GM19463 (cell line): ENCODE measurements around the gene TOGARAM1.
"Not testable (repeated sequence)": the region's sequence is repeated elsewhere in the genome, so short reads cannot be mapped to it uniquely, and the experiment has no call there.

ENCODE experiments used
- ATAC-seq: cut with Tn5 transposase; IDR thresholded peaks from one replicate; pipeline ENCODE4 v1.9.1; 2021; ENCODE audit warnings: mild to moderate bottlenecking, moderate library complexity; ENCODE audit not compliant: unreplicated experiment

The TOGARAM1 gene

DNA sequence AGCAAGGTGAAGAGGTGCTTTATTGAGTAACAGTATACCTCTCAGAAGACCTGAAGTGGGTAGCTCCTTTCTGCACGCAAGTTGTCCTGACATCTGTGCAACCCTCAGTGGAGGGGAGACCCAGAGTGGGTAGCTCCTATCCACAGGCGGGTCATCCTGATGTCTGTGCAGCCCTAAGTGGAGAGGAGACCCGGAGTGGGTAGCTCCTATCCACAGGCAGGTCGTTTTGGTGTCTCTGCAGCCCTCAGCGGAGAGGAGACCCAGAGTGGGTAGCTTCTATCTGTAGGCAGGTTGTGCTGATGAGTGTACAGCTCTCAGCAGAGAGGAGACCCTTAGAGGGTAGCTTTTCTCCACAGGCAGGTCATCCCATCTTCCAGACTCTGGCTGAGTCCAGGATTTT lies 76.9 kb downstream of the TOGARAM1 start:
- no peak for ATAC-seq

DNA sequence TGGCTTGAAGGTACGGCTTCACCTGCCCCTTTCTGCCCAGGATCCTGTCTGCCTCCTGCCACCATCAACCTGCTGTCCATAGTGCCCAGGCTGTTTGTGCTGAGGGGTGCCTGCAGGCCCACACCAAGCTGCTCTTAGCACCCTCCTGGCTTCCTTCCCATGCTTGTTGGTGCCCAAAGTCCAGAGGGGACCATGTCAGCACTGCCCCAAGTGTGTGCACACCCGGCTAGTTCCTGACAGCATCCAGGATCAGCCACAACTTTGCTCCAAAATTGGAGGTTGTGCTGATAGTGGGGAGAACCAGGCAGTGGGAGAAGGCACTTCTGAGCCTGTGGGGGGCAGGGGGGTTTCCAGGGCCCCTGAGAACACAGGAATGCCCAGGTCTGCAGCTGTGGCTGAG lies 77.4 kb downstream of the TOGARAM1 start:
- no peak for ATAC-seq

DNA sequence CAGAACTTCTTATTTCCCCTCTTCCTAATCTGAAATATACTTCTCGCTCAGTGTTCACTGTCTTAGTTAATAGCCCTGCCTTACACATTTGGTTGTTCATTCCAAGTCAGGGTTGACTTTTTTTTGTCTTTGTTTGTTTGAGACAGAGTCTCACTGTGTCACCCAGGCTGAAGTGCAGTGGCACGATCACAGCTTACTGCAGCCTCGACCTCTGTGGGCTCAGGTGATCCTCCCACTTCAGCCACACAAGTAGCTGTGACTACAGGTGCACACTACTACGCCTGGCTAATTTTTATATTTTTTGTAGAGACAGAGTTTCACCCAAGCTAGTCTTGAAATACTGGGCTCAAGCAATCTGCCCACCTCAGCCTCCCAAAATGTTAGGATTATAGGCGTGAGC lies 79.7 kb downstream of the TOGARAM1 start:
- no peak for ATAC-seq

DNA sequence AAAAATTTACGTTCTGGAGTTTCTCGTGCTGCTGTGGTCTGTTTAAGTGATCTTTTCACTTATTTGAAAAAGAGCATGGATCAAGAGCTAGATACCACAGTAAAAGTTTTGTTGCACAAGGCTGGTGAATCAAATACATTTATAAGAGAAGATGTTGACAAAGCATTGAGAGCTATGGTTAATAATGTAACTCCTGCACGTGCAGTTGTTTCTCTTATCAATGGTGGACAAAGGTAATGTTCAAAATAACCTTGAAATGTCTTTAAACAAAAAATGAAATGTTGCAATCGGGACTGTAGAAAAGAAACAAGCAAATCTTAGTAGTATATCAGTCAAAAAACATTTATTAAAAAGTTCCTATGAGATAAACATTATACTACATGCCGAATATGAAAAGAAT lies 82.6 kb downstream of the TOGARAM1 start:
- no peak for ATAC-seq

DNA sequence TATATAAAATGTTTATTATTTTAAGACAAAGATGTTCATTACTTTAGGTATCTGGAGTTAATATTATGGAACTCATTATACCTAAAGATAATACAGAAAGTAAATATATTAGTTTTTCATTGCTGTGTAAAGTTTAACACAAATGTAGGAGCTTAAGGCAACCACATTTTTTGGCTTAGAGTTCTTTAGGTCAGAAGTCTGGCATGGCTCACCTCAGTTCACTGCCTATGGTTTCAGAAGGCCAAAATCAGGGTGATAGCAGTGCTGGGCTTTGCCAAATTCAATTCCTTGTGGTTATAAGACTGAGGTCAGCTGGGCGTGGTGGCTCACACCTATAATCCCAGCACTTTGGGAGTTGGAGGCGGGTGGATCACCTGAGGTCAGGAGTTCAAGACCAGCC lies 86.4 kb downstream of the TOGARAM1 start:
- no peak for ATAC-seq

DNA sequence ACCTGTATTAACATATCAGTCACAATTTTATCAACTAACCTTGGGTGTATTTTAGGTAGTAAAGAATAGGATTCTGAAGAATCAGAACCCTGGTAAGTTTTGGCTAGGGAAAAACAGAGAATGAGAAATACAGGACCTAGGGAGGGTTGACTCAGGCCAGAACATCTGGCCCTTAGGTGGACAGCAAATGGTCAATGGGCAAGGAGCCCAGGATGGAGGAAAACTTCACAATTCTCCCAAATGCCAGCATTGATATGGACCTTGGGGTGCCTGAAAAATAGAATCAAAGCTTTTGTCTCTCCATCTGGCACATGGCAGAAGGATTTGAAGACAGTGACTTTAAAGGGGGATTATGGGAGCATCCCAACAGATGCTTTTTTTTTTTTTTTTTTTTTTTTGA lies 89.2 kb downstream of the TOGARAM1 start:
- no peak for ATAC-seq

DNA sequence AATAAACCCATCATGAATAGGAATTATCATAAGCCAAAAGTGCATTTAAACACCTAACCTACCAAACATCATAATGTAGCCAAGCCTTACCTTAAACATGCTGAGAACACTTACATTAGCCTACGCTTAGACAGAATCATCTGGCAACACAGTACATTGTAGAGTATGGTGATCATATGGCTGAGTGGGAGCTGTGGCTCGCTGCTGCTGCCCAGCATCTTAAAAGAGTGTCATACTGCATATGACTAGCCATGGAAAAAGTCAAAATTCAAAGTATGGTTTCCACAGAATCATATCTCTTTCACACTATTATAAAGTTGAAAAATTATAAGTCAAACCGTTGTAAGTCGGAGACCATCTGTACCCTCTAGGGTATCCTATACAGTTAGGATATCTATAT lies 89.9 kb downstream of the TOGARAM1 start:
- no peak for ATAC-seq

DNA sequence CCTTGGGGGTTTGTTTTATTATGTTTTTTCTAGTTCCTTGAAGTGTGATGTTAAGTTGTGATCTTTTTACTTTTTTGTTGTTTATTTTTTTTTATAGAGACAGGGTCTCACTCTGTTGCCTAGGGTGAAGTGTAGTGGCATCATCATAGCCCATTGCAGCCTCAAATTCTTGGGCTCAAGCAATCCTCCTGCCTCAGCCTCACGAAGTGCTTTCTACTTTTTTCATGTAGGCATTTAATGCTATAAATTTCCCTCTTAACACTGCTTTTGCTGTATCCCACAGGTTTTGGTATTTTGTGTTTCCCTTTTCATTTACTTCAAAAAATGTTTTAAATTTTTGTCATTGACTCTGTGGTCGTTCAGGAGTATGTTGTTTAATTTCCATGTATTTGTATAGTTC lies 95.4 kb downstream of the TOGARAM1 start:
- no peak for ATAC-seq

DNA sequence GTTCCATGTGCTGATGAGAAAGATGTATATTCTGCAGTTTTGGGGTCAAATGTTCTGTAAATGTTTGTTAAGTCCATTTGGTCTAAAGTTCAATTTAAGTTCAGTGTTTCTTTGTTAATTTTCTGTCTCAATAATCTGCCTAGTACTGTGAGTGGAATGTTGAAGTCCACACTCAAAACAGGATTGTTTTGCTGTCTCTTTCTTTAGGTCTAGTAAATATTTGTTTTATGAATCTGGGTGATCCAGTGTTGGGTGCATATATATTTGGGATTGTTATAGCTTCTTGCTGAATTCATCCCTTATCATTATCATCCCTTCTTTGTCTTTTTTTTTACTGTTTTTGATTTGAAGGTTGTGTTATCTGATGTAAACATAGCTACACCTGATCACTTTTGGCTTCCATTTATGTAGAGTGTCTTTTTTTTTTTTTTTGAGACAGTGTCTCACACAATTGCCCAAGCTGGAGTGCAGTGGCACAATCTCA lies 95.9 kb downstream of the TOGARAM1 start:
- ATAC-seq, result no peak

DNA sequence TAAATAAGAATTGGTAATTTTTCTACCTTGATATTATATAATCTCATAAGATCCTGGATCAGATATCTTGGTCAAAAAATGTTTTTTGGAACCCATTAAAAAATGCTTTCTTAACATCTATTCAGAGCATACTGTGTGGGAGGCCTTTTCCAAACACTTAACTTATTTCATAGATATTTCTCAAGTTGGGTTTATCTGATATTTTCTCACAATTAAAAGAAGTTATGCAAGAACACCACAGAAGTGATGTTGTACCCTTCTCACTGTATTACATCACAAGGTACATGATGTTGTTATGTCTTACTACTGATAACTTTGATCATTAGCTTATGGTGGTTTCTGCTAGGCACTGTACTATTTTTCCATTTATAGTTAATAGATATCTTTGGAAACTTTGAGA lies 98.6 kb downstream of the TOGARAM1 start:
- ATAC-seq, result no peak

DNA sequence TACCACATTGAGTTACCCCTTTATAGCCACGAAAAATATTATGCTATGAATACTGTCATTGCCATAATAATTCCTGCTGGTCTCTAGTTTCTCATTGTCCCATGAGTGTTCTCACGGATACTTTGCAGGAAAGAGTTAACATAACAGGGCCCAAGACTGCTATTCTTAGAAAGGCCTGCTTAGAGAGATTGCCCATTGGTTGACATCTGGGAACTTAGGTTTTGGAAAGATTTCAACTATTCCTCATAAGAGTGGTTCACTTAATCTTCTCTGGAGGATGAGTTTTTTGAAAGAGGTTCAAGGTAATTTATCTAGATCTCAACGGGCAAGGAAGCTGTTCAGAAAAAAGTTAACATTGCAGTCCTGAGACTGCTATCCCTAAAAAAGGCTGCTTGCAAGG lies 103.5 kb downstream of the TOGARAM1 start:
- ATAC-seq, result no peak

DNA sequence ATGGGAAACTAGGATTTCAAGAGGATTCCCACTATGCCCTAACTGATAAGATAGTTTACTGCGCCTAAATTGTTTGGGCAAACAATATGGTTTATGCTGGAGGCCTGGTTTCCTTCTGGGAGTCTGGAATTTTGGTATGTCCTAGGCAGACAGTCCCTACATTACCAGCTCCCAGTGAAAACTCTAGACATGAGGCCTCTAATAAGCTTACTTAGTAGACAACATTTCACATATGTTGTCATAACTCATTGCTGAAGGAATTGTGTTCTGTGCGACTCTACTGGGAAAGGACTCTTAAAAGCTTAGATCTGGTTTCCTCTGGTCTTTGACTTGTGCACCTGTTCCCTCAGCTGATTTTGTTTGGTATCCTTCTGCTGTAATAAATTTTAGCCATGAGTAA lies 104.0 kb downstream of the TOGARAM1 start:
- ATAC-seq, result no peak

DNA sequence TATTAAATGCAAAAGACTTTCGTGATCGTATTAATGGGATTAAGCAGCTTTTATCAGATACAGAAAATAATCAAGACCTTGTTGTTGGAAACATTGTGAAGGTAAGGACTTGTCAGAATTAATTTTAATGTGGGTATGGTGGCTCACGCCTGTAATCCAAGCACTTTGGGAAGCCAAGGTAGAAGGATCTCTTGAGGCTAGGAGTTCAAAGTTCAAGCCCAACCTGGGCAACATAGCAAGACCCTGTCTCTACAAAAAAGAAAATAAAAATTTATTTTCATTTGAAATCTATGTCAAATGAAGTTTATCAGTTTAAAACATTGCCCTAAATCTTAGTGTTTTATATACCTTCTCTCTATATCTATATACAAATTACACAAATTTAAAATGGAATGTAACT lies 104.7 kb downstream of the TOGARAM1 start:
- ATAC-seq, result no peak

DNA sequence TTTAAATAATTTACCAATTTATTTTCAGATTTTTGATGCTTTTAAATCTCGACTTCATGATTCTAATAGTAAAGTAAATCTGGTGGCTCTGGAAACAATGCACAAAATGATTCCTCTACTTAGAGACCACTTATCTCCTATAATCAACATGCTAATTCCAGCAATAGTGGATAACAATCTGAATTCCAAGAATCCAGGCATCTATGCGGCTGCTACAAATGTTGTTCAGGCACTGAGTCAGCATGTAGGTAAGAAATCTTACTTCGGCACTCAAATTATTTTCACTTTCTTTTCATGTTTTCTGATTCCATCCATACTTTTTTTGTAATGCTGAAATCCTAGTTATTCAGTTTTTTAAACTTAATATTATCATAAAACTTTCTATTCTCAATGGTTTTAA lies 106.4 kb downstream of the TOGARAM1 start:
- no peak for ATAC-seq

DNA sequence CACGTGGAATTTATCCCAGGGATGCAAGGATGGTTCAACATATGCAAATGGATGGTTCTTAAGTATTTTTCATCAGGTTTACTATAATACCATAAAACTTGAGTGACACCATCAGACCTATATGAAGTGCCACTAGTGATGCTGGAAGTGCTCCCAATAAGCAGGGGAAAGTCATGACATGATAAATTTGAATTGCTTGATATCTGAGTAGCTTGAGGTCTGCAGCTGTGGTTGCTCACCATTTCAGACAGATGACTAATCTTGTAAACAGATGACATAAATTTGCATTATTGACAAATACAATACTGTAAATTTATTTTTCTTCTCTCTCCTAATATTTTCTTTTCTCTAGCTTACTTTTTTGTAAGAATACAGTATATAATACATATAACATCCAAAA lies 108.2 kb downstream of the TOGARAM1 start:
- no peak for ATAC-seq

DNA sequence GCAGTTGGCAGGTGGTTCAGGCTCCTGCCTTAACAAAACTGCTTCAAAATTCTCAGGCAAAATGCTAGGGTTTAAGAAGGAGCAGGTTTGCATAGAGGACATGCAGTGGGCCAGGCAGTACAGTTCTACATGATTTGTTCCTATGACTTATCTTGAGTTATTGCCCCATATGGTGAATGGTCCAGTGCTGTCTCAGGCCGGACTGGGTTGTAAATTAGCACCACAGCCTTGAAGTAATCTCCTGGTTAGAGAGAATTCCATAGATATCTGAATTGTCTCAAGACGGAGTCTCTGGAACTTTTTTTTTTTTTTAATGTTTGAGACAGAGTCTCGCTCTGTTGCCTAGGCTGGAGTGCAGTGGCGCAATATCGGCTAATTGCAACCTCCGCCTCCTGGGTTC lies 110.1 kb downstream of the TOGARAM1 start:
- ATAC-seq, result no peak

DNA sequence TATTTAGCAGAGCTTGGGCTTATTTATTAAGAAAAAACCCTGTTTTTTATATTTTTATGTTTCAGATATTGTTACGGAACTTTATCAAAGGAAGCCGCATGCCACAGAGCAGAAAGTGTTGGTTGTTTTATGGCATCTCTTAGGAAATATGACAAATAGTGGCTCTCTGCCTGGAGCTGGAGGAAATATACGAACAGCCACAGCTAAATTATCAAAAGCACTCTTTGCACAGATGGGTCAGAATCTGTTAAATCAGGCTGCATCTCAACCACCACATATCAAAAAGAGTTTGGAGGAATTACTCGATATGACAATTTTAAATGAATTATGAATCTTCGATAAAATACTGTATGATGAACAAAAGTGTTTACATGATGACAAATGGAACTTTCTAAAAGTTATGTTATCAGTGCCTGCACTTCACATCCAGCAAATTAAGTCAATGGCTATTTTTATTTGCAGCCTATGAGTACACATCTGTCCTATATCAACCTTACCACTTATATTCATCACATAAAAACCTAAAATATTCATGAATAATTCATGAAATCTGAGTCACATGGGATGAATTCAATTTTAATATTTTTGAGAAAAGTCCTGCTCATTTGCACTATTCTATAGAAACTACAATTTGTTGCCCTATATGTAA lies 111.4 kb downstream of the TOGARAM1 start:
- no peak for ATAC-seq

DNA sequence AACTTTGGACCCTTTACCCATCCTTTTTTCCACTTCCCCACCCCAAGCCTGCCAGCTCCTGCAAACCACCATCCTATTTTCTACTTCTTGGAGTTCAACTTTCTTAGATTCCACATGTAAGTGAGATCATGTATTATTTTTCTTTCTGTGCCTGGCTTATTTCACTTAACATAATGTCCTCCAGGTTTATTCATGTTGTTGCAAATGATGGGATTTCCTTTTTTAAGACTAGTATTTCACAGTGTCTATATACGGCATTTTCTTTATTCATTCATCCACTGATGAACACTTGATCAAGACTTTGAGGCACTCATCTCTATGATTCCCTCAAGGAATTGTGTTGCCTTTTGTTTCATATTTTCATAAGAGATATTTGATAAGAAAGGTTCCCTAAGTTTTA lies 116.3 kb downstream of the TOGARAM1 start:
- no peak for ATAC-seq

DNA sequence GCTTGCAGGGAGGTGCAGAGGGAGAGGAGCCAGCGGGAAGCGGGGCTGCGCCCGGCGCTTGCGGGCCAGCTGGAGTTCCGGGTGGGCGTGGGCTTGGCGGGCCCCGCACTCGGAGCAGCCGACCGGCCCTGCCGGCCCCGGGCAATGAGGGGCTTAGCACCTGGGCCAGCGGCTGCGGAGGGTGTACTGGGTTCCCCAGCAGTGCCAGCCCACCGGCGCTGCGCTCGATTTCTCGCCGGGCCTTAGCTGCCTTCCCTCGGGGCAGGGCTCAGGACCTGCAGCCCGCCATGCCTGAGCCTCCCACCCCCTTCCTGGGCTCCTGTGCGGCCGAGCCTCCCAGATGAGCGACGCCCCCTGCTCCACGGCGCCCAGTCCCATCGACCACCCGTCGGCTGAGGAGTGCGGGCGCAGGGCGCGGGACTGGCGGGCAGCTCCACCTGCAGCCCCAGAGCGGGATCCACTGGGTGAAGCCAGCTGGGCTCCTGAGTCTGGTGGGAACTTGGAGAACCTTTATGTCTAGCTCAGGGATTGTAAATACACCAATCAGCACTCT lies 118.5 kb downstream of the TOGARAM1 start:
- ATAC-seq, result not testable (repeated sequence)

DNA sequence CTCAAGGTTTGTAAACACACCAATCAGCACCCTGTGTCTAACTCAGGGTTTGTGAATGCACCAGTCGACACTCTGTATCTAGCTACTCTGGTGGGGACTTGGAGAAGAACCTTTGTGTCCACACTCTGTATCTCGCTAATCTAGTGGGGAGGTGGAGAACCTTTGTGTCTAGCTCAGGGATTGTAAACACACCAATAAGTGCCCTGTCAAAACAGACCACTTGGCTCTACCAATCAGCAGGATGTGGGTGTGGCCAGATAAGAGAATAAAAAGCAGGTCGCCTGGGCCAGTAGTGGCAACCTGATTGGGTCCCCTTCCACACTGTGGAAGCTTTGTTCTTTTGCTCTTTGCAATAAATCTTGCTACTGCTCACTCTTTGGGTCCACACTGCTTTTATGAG lies 119.1 kb downstream of the TOGARAM1 start:
- ATAC-seq, result not testable (repeated sequence)

DNA sequence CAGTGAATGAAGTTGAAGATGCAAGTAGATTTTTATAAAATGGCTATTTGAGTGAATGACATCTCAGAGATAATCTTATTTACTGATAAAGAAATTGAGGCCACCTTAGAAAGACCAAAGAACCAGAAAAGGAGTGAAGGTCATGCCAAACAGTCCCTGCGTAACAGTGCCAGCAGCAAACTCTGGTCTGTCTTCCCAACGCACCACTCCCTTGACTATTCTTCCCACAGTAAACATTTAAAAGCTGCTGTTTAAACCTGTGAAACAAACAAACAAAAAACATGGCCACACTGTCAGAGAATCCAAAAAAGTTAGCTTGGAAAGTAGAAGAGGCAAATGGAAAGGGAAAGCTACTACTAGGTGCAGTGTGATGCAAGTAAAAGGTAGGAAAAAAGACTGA lies 120.4 kb downstream of the TOGARAM1 start:
- ATAC-seq, result no peak

DNA sequence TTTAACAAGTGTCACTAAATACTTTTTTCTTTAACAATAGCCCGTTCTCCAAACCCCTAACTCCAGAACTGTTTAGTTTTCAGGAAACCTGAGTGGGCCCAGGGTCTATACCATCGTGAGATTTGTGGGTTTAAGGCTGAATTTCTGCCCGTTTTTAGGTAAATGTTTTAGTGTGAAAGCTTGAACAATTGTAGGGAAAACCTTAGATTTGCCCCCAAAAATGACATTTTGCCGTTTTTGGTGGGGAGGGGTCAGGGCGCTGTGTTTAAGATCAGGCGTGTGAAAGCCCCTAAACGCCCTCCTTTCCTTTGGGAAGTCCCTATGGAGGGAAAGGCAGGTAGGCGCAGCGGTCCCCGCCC lies 121.6 kb downstream of the TOGARAM1 start:
- ATAC-seq, result no peak
